Amygdala (tissue), 56 donors: Measurements from ENCODE around the gene SNX7.
A peak's percentile ranks its signal among the peaks of the same experiment; 100 is the strongest.

Experiments used
- DNase-seq, 56 donors: peaks; one replicate each; lab custom pipeline; 2025; lab: John Stamatoyannopoulos, UW

Gene SNX7

GRCh38 chr1:98693385-98693784 is 31.9 kb downstream of the SNX7 start:
- no peak for DNase-seq

- DNase-seq, result no peak
These were observed 34.6 kb downstream of the SNX7 start for GRCh38 chr1:98696077-98696476.

- no peak for DNase-seq
These were observed 36.3 kb downstream of the SNX7 start for GRCh38 chr1:98697781-98698180.

GRCh38 chr1:98698625-98699024 is 37.1 kb downstream of the SNX7 start:
- no peak for DNase-seq

GRCh38 chr1:98700228-98700627 is 38.7 kb downstream of the SNX7 start:
- DNase-seq, result no peak

GRCh38 chr1:98702976-98703375 is 41.5 kb downstream of the SNX7 start:
- no peak for DNase-seq

GRCh38 chr1:98704474-98704873 is 43.0 kb downstream of the SNX7 start:
- peak in 50 of 56 donors; percentile 0 to 84 (median 37) for DNase-seq

GRCh38 chr1:98704971-98705370 is 43.5 kb downstream of the SNX7 start:
- DNase-seq, result no peak

GRCh38 chr1:98705591-98705990 is 44.1 kb downstream of the SNX7 start:
- DNase-seq, result no peak

- DNase-seq, result no peak
These were observed 44.8 kb downstream of the SNX7 start for GRCh38 chr1:98706173-98706843.

- no peak for DNase-seq
These were observed 46.0 kb downstream of the SNX7 start for GRCh38 chr1:98707556-98707955.

- no peak for DNase-seq
These were observed 48.4 kb downstream of the SNX7 start for GRCh38 chr1:98709906-98710305.

GRCh38 chr1:98723574-98723973 is 62.1 kb downstream of the SNX7 start:
- no peak for DNase-seq

GRCh38 chr1:98732985-98733781 is 71.7 kb downstream of the SNX7 start:
- DNase-seq, result no peak

GRCh38 chr1:98733782-98734112 is 72.2 kb downstream of the SNX7 start:
- DNase-seq, result no peak

- no peak for DNase-seq
These were observed 74.2 kb downstream of the SNX7 start for GRCh38 chr1:98735756-98736155.

GRCh38 chr1:98737835-98738234 is 76.3 kb downstream of the SNX7 start:
- no peak for DNase-seq

- no peak for DNase-seq
These were observed 78.2 kb downstream of the SNX7 start for GRCh38 chr1:98739762-98740161.

- no peak for DNase-seq
These were observed 79.6 kb downstream of the SNX7 start for GRCh38 chr1:98741164-98741563.

GRCh38 chr1:98749152-98749756 is 87.7 kb downstream of the SNX7 start:
- peak in 1 of 56 donors; percentile 3 for DNase-seq

- no peak for DNase-seq
These were observed 92.7 kb downstream of the SNX7 start for GRCh38 chr1:98754176-98754575.
